Caco-2 (cell line): ENCODE results near the gene HSF5. TPM values are rescaled to one million over a fixed set of nuclear protein-coding genes. Genes with fewer than 3 reads are reported as not detected.
"Not testable (repeated sequence)": the region's sequence is repeated elsewhere in the genome, so short reads cannot be mapped to it uniquely, and the experiment has no call there.

Experiments used
- BruUV-seq: library from RNA; stranded (reverse); fragments of 400-500 nt; replicated peaks from 2 replicates; lab custom pipeline; 2021; lab: Mats Ljungman, UMichigan
- CTCF ChIA-PET: fragments of 300-600 bp; sonication (Branson Sonifier 250); formaldehyde crosslinking; loops from one replicate; lab custom pipeline; 2022; ENCODE audit warnings: antibody characterized with exemption; lab: Charles Lee
- POLR2A ChIA-PET: fragments of 300-600 bp; sonication (Branson Sonifier 250); formaldehyde crosslinking; loops from one replicate; lab custom pipeline; 2022; ENCODE audit warnings: antibody characterized with exemption; lab: Charles Lee
- DNase-seq, 2 experiments: peaks; one replicate each; pipeline versions ENCODE4 v3.0.0 to v3.0.0-alpha.2; 2020 to 2022
- H3K27me3 ChIP-seq: replicated peaks from 2 replicates; pipeline ENCODE4 v1.6.0; 2011; ENCODE audit warnings: low read length; ENCODE audit not compliant: control insufficient read depth, insufficient read depth
- H3K36me3 ChIP-seq: 2 replicates; pipeline ENCODE4 v1.5.1; 2011; ENCODE audit warnings: low read length; ENCODE audit not compliant: control insufficient read depth, insufficient read depth
- H3K4me1 ChIP-seq: fragments of 250-450 bp; sonication (Bioruptor Pico); 2 replicates; pipeline ENCODE4 v1.5.1; 2020; ENCODE audit warnings: mild to moderate bottlenecking
- H3K4me3 ChIP-seq: 2 replicates; pipeline ENCODE4 v1.5.1; 2011; ENCODE audit warnings: low read depth, mild to moderate bottlenecking, control low read depth, low read length
- H3K9me3 ChIP-seq: fragments of 250-450 bp; sonication (Bioruptor Pico); 2 replicates; pipeline ENCODE4 v1.5.1; 2020; ENCODE audit warnings: mild to moderate bottlenecking, moderate library complexity
- H3K27ac Mint-ChIP-seq: one replicate; pipeline ENCODE4 v1.8.0; 2022; ENCODE audit warnings: mixed read lengths; ENCODE audit not compliant: unreplicated experiment
- H3K27me3 Mint-ChIP-seq: one replicate; pipeline ENCODE4 v1.8.0; 2022; ENCODE audit warnings: mixed read lengths; ENCODE audit not compliant: insufficient read depth, unreplicated experiment
- H3K36me3 Mint-ChIP-seq: one replicate; pipeline ENCODE4 v1.8.0; 2022; ENCODE audit warnings: mild to moderate bottlenecking, mixed read lengths; ENCODE audit not compliant: insufficient read depth, unreplicated experiment
- H3K4me1 Mint-ChIP-seq: one replicate; pipeline ENCODE4 v1.8.0; 2022; ENCODE audit warnings: low read depth, mixed read lengths; ENCODE audit not compliant: unreplicated experiment
- H3K4me3 Mint-ChIP-seq: one replicate; pipeline ENCODE4 v1.8.0; 2022; ENCODE audit warnings: mild to moderate bottlenecking, moderate library complexity, mixed read lengths; ENCODE audit not compliant: unreplicated experiment
- H3K9me3 Mint-ChIP-seq: one replicate; pipeline ENCODE4 v1.8.0; 2022; ENCODE audit warnings: mixed read lengths; ENCODE audit not compliant: unreplicated experiment
- CTCF ChIP-seq, 2 experiments: fragments of 200-600 bp in 1 of 2; IDR thresholded peaks; 1 replicate in 1 of 2; 2 replicates in 1 of 2; pipeline versions ENCODE4 v1.5.1 to v1.8.0; 2011 to 2022; ENCODE audit warnings: antibody characterized with exemption in 1 of 2, control low read depth in 1 of 2, inconsistent platforms in 1 of 2, low read depth in 1 of 2, low read length in 1 of 2, mild to moderate bottlenecking in 1 of 2, moderate library complexity in 1 of 2; ENCODE audit not compliant: insufficient read depth in 1 of 2, severe bottlenecking in 1 of 2, unreplicated experiment in 1 of 2
- intact Hi-C: fragments of 100-400 bp; cut with micrococcal nuclease; formaldehyde crosslinking; loops from one replicate; pipeline ENCODE4 v1.10.0; 2022; ENCODE audit not compliant: unreplicated experiment
- total RNA-seq: library from RNA; stranded (reverse); gene quantifications from 2 replicates; pipeline ENCODE4 v1.2.3, GENCODE V29; 2022

Gene HSF5
- total RNA-seq, 1 experiment from 2014 or later: 0.98 TPM

- no peaks in the 10 kb centered on the region for H3K9me3 Mint-ChIP-seq
- TF ChIP-seq CTCF (IDR thresholded peaks at IDR 0.05; ENCODE audit: insufficient read depth in 1 of 2, low read depth in 1 of 2, low read length in 1 of 2, severe bottlenecking in 1 of 2, unreplicated experiment in 1 of 2): no peak
- Histone ChIP-seq H3K36me3 (no peaks in the 10 kb centered on the region), H3K27me3 (no peaks in the 10 kb centered on the region), H3K4me1 (peaks cover 57% of the 10 kb centered on the region), H3K4me3 (no peak overlapping the region), H3K9me3 (peaks cover 5% of the 10 kb centered on the region; the same call in 1 of the 2 replicates)
- peaks cover 41% of the 10 kb centered on the region for H3K4me1 Mint-ChIP-seq
- H3K27ac Mint-ChIP-seq: peak overlapping the region; percentile 27
- no peaks in the 10 kb centered on the region for H3K27me3 Mint-ChIP-seq
- peak in 1 of 2 experiments; percentile 53 for DNase-seq
- peaks cover 41% of the 10 kb centered on the region for H3K36me3 Mint-ChIP-seq
- intact Hi-C loops: loop anchor here (2.0 kb wide), 1 partner anchor 68 kb away; the partner anchor contains the start of gene RNF43
- ChIA-PET POLR2A (no interaction called here), CTCF (no interaction called here)
- BruUV-seq: no TSS peak
- peak overlapping the region; percentile 5 for H3K4me3 Mint-ChIP-seq
Observed at GRCh38 chr17:58484600-58484999, 3.6 kb downstream of the HSF5 start.

DNA sequence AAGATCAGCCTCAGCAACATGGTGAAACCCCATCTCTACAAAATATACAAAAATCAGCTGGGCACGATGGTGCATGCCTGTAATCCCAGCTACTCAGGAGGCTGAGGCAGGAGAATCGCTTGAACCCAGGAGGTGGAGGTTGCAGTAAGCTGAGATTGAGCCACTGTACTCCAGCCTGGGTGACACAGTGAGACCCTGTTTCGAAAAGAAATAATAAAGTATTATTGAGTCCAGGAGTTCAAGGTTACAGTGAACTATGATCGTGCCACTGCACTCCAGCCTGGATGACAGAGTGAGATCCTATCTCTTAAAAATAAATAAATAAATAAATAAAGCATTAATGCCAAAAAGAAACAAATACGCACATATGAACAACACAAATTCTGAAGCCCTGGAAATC is 6.4 kb downstream of the HSF5 start:
- H3K4me3 Mint-ChIP-seq, H3K9me3 ChIP-seq, POLR2A ChIA-PET, H3K27me3 ChIP-seq, intact Hi-C loops, H3K4me3 ChIP-seq, H3K27ac Mint-ChIP-seq, CTCF ChIA-PET, H3K9me3 Mint-ChIP-seq, H3K27me3 Mint-ChIP-seq, DNase-seq, H3K36me3 ChIP-seq, BruUV-seq: not testable (repeated sequence)
- peaks cover 32% of the 10 kb centered on the region for H3K4me1 ChIP-seq
- H3K36me3 Mint-ChIP-seq: peaks cover 20% of the 10 kb centered on the region
- peaks cover 36% of the 10 kb centered on the region for H3K4me1 Mint-ChIP-seq

DNA sequence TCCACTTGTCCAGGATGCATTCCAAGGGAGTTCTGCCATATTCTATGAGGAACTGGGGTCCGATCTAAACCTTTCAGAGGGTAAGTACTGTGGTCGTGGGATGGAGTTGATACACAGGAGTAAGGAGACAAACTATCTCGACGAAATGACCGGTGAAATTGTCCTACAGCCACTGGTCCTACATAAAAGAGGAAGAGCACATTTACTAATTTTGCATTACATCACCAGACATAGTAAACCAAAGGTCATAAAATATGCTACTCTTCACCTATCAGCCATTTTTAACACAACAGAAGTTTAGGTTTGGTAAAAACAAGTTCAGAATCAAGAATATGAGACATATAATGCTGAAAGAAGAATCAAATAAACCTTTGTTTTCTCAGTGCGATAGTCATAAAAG is 8.1 kb downstream of the HSF5 start:
- peaks cover 12% of the 10 kb centered on the region for H3K36me3 Mint-ChIP-seq

More for the DNA sequence above, 8.1 kb downstream of the HSF5 start:
- no peak overlapping the region for H3K4me3 Mint-ChIP-seq
- BruUV-seq: no TSS peak
- ChIA-PET POLR2A (no interaction called here), CTCF (no interaction called here)
- DNase-seq: no peak
- Histone ChIP-seq H3K36me3 (no peaks in the 10 kb centered on the region), H3K27me3 (no peaks in the 10 kb centered on the region), H3K9me3 (peaks cover 5% of the 10 kb centered on the region; the same call in 1 of the 2 replicates), H3K4me3 (no peak overlapping the region), H3K4me1 (peaks cover 29% of the 10 kb centered on the region)
- H3K4me1 Mint-ChIP-seq: peaks cover 32% of the 10 kb centered on the region
- no peak for TF ChIP-seq CTCF (IDR thresholded peaks at IDR 0.05; ENCODE audit: insufficient read depth in 1 of 2, low read depth in 1 of 2, low read length in 1 of 2, severe bottlenecking in 1 of 2, unreplicated experiment in 1 of 2)
- no peaks in the 10 kb centered on the region for H3K9me3 Mint-ChIP-seq
- intact Hi-C loops: no loop called here
- no peaks in the 10 kb centered on the region for H3K27me3 Mint-ChIP-seq
- H3K27ac Mint-ChIP-seq: no peak overlapping the region
